DND-41 (cell line): Measurements from ENCODE around the gene EIF2S1.
A peak's percentile ranks its signal among the peaks of the same experiment; 100 is the strongest.
"Not testable (repeated sequence)": the region's sequence is repeated elsewhere in the genome, so short reads cannot be mapped to it uniquely, and the experiment has no call there.

Experiments
- ATAC-seq: fragments of 200-7000 bp; cut with Tn5 transposase; 3 replicates; pipeline ENCODE4 v1.9.1; 2021; ENCODE audit warnings: low read depth; ENCODE audit not compliant: insufficient read depth
- DNase-seq: peaks from one replicate; pipeline ENCODE4 v3.0.0-alpha.2; 2020
- H2AFZ ChIP-seq: 2 replicates; pipeline ENCODE4 v1.6.0; 2012; ENCODE audit warnings: low read depth, low read length
- H3K27ac ChIP-seq: 2 replicates; pipeline ENCODE4 v1.5.1; 2012; ENCODE audit warnings: low read length, inconsistent platforms
- H3K27me3 ChIP-seq: fragments of 200-600 bp; sonication (generic); 2 replicates; pipeline ENCODE4 v1.6.0; 2012; ENCODE audit warnings: low read length, mild to moderate bottlenecking, inconsistent platforms; ENCODE audit not compliant: insufficient read depth, poor library complexity
- H3K36me3 ChIP-seq: 2 replicates; pipeline ENCODE4 v1.5.1; 2012; ENCODE audit warnings: low read length, inconsistent platforms; ENCODE audit not compliant: insufficient read depth
- H3K4me1 ChIP-seq: 2 replicates; pipeline ENCODE4 v1.5.1; 2012; ENCODE audit warnings: mild to moderate bottlenecking, low read length; ENCODE audit not compliant: insufficient read depth
- H3K4me2 ChIP-seq: 2 replicates; pipeline ENCODE4 v1.6.0; 2012; ENCODE audit warnings: mild to moderate bottlenecking, moderate library complexity, low read length, inconsistent platforms; ENCODE audit not compliant: insufficient read depth
- H3K4me3 ChIP-seq, 2 experiments: fragments of 200-600 bp in 1 of 2; shearing (Covaris generic) in 1 of 2; 2 replicates each; pipeline ENCODE4 v1.5.1; 2012 to 2016; ENCODE audit warnings: inconsistent platforms in 2 of 2, low read length in 2 of 2, mild to moderate bottlenecking in 2 of 2, low read depth in 1 of 2, moderate library complexity in 1 of 2
- H3K79me2 ChIP-seq: 2 replicates; pipeline ENCODE4 v1.6.0; 2012; ENCODE audit warnings: low read length, inconsistent platforms; ENCODE audit not compliant: insufficient read depth
- H3K9ac ChIP-seq: 2 replicates; pipeline ENCODE4 v1.6.0; 2012; ENCODE audit warnings: low read depth, mild to moderate bottlenecking, inconsistent platforms, low read length, moderate library complexity
- H3K9me3 ChIP-seq: 2 replicates; pipeline ENCODE4 v1.5.1; 2012; ENCODE audit warnings: low read length, moderate library complexity, mild to moderate bottlenecking, inconsistent platforms; ENCODE audit not compliant: insufficient read depth, severe bottlenecking
- H4K20me1 ChIP-seq: 2 replicates; pipeline ENCODE4 v1.6.0; 2012; ENCODE audit warnings: low read length; ENCODE audit not compliant: insufficient read depth
- CTCF ChIP-seq: IDR thresholded peaks from 2 replicates; pipeline ENCODE4 v1.5.1; 2012; ENCODE audit warnings: borderline replicate concordance, low read length, moderate library complexity, mild to moderate bottlenecking; ENCODE audit not compliant: poor library complexity, severe bottlenecking; ENCODE audit errors: extremely low read depth
- EZH2 ChIP-seq: IDR thresholded peaks from 3 replicates; pipeline ENCODE4 v1.6.1; 2012; ENCODE audit warnings: borderline replicate concordance, low read depth, mild to moderate bottlenecking, moderate library complexity, low read length, inconsistent platforms; ENCODE audit not compliant: severe bottlenecking

The EIF2S1 gene

GRCh38 chr14:67332468-67332867 lies 27.7 kb upstream of the EIF2S1 start:
- Histone ChIP-seq H3K4me2 (no peak overlapping the region), H2AFZ (no peak overlapping the region), H3K9me3 (no peaks in the 10 kb centered on the region), H3K4me3 (no peak overlapping the region), H3K36me3 (peaks cover 54% of the 10 kb centered on the region), H3K27ac (no peak overlapping the region), H3K79me2 (no peaks in the 10 kb centered on the region), H3K27me3 (no peaks in the 10 kb centered on the region), H3K9ac (no peak overlapping the region), H3K4me1 (no peaks in the 10 kb centered on the region), H4K20me1 (no peaks in the 10 kb centered on the region)
- no peak for DNase-seq
- ATAC-seq = no peak
- TF ChIP-seq CTCF (no peak), EZH2 (no peak)

- Histone ChIP-seq H3K4me1 (no peaks in the 10 kb centered on the region), H2AFZ (no peak overlapping the region), H3K27me3 (no peaks in the 10 kb centered on the region), H3K9me3 (no peaks in the 10 kb centered on the region), H3K9ac (no peak overlapping the region), H3K4me3 (no peak overlapping the region), H3K79me2 (no peaks in the 10 kb centered on the region), H4K20me1 (no peaks in the 10 kb centered on the region), H3K27ac (no peak overlapping the region), H3K36me3 (peaks cover 79% of the 10 kb centered on the region), H3K4me2 (no peak overlapping the region)
- TF ChIP-seq EZH2 = no peak
- peak; percentile 60 for TF ChIP-seq CTCF
- no peak for ATAC-seq
- peak; percentile 14 for DNase-seq
Measured at GRCh38 chr14:67335781-67336180, 24.3 kb upstream of the EIF2S1 start.

GRCh38 chr14:67341231-67341630 lies 18.9 kb upstream of the EIF2S1 start:
- not testable (repeated sequence) for H4K20me1 ChIP-seq, H3K9ac ChIP-seq, H3K9me3 ChIP-seq, ATAC-seq, H3K4me2 ChIP-seq, H2AFZ ChIP-seq, H3K27me3 ChIP-seq, H3K4me3 ChIP-seq, H3K4me1 ChIP-seq, DNase-seq, H3K79me2 ChIP-seq, H3K27ac ChIP-seq
- H3K36me3 ChIP-seq = peaks cover 62% of the 10 kb centered on the region

- peaks cover 61% of the 10 kb centered on the region for H3K36me3 ChIP-seq
- no peaks in the 10 kb centered on the region for H3K4me1 ChIP-seq
- H3K27me3 ChIP-seq = no peaks in the 10 kb centered on the region
- H3K4me3 ChIP-seq = no peak overlapping the region
- H3K4me2 ChIP-seq = no peak overlapping the region
- no peak for DNase-seq
- H3K9me3 ChIP-seq = no peaks in the 10 kb centered on the region
- TF ChIP-seq EZH2 (no peak), CTCF (no peak)
- no peak overlapping the region for H3K9ac ChIP-seq
- H4K20me1 ChIP-seq = no peaks in the 10 kb centered on the region
- ATAC-seq = no peak
- no peaks in the 10 kb centered on the region for H3K79me2 ChIP-seq
- H2AFZ ChIP-seq = no peak overlapping the region
- H3K27ac ChIP-seq = no peak overlapping the region
Measured at GRCh38 chr14:67343601-67344230, 16.4 kb upstream of the EIF2S1 start.
